A549 (cell line): Measurements from ENCODE around the gene UTF1. TPM values are rescaled to one million over a fixed set of nuclear protein-coding genes. Genes with fewer than 3 reads are reported as not detected.
"Not testable (repeated sequence)": the region's sequence is repeated elsewhere in the genome, so short reads cannot be mapped to it uniquely, and the experiment has no call there.

Experiments
- ATAC-seq, 2 experiments: fragments of 200-7000 bp in 1 of 2; fragments of >200 bp in 1 of 2; cut with Nextera tagmentation in 1 of 2; cut with Tn5 transposase in 1 of 2; 3 replicates each; pipeline versions ENCODE4 v1.8.0 to v1.9.1; 2018 to 2020; ENCODE audit warnings: mild to moderate bottlenecking in 1 of 2, moderate library complexity in 1 of 2
- CTCF ChIA-PET: fragments of 300-600 bp; sonication (Branson Sonifier 250); formaldehyde crosslinking; extraction: SDS; loops from one replicate; lab custom pipeline; 2021; ENCODE audit warnings: antibody characterized with exemption, inconsistent platforms; lab: Yijun Ruan, JAX
- POLR2A ChIA-PET: fragments of 350-600 bp; formaldehyde crosslinking; extraction: SDS; loops from one replicate; lab custom pipeline; 2021; ENCODE audit warnings: antibody characterized with exemption, inconsistent platforms; lab: Yijun Ruan, JAX
- DNase-seq, 2 experiments: peaks; one replicate each; pipeline versions ENCODE4 v3.0.0 to v3.0.0-alpha.2; 2011 to 2016; ENCODE audit warnings: low read depth in 1 of 2, low spot score in 1 of 2
- FAIRE-seq: peaks from 2 replicates; lab custom pipeline; 2011; peaks lifted over from hg19 to GRCh38; lab: Jason Lieb, UNC
- H3K27ac ChIP-seq, 2 experiments: fragments of >200 bp; sonication (Bioruptor Twin); formaldehyde crosslinking; 3 replicates each; pipeline ENCODE4 v1.5.1; 2016 to 2017
- H3K4me1 ChIP-seq: fragments of >200 bp; sonication (Bioruptor Twin); formaldehyde crosslinking; 3 replicates; pipeline ENCODE4 v1.6.1; 2016
- H3K4me2 ChIP-seq: fragments of >200 bp; sonication (Bioruptor Twin); formaldehyde crosslinking; 3 replicates; pipeline ENCODE4 v1.6.1; 2016
- H3K4me3 ChIP-seq: fragments of >200 bp; sonication (Bioruptor Twin); formaldehyde crosslinking; 3 replicates; pipeline ENCODE4 v1.5.1; 2016
- H3K9me3 ChIP-seq: fragments of >200 bp; sonication (Bioruptor Twin); formaldehyde crosslinking; 3 replicates; pipeline ENCODE4 v1.6.1; 2016
- BHLHE40 ChIP-seq: IDR thresholded peaks from 2 replicates; pipeline ENCODE4 v1.6.1; 2012; ENCODE audit warnings: low read depth, low read length, inconsistent platforms
- CBX2 ChIP-seq: fragments of 200-600 bp; sonication (generic); IDR thresholded peaks from 2 replicates; pipeline ENCODE4 v1.6.1; 2016; ENCODE audit warnings: low read depth, mild to moderate bottlenecking, borderline replicate concordance
- CBX8 ChIP-seq: fragments of 200-600 bp; sonication (generic); IDR thresholded peaks from 2 replicates; pipeline ENCODE4 v1.6.1; 2016
- EHF ChIP-seq: fragments of 250-450 bp; sonication (Bioruptor Pico); IDR thresholded peaks from 2 replicates; pipeline ENCODE4 v1.5.0; 2020; ENCODE audit warnings: mild to moderate bottlenecking
- EHMT2 ChIP-seq: fragments of 200-600 bp; sonication (generic); IDR thresholded peaks from 2 replicates; pipeline ENCODE4 v1.6.1; 2016; ENCODE audit warnings: antibody characterized with exemption, low read depth, mild to moderate bottlenecking, moderate library complexity
- FOSB ChIP-seq: fragments of 250-450 bp; sonication (Bioruptor Pico); IDR thresholded peaks from 2 replicates; pipeline ENCODE4 v1.5.0; 2020; ENCODE audit warnings: mild to moderate bottlenecking, moderate library complexity
- GATA3 ChIP-seq: IDR thresholded peaks from 2 replicates; pipeline ENCODE4 v1.6.1; 2012; ENCODE audit warnings: borderline replicate concordance
- HDAC2 ChIP-seq: fragments of 200-600 bp; sonication (generic); IDR thresholded peaks from 2 replicates; pipeline ENCODE4 v1.6.1; 2016
- HOXB13 ChIP-seq: fragments of 250-450 bp; sonication (Bioruptor Pico); IDR thresholded peaks from 2 replicates; pipeline ENCODE4 v1.5.0; 2020; ENCODE audit warnings: low read depth, mild to moderate bottlenecking, moderate library complexity
- JUN ChIP-seq, 2 experiments: fragments of >200 bp; sonication (Bioruptor Twin); formaldehyde crosslinking; IDR thresholded peaks; 2 replicates in 1 of 2; 3 replicates in 1 of 2; pipeline ENCODE4 v1.6.1; 2016 to 2017
- KDM1A ChIP-seq: fragments of 200-600 bp; sonication (generic); IDR thresholded peaks from 2 replicates; pipeline ENCODE4 v1.6.1; 2016; ENCODE audit warnings: low read depth, mild to moderate bottlenecking
- KDM5A ChIP-seq: fragments of 200-600 bp; sonication (generic); IDR thresholded peaks from 2 replicates; pipeline ENCODE4 v1.6.1; 2016; ENCODE audit warnings: antibody characterized with exemption, mild to moderate bottlenecking
- NFE2L2 ChIP-seq: fragments of 150-350 bp; conservative IDR thresholded peaks from 2 replicates; pipeline ENCODE4 v1.6.1; 2014; ENCODE audit warnings: low read length
- RARB ChIP-seq: fragments of 250-450 bp; sonication (Bioruptor Pico); IDR thresholded peaks from 2 replicates; pipeline ENCODE4 v1.8.0; 2021; ENCODE audit warnings: mild to moderate bottlenecking, moderate library complexity
- RFX5 ChIP-seq: fragments of 450-650 bp; IDR thresholded peaks from 2 replicates; pipeline ENCODE4 v1.7.1; 2014; ENCODE audit warnings: antibody characterized with exemption, mild to moderate bottlenecking, moderate library complexity
- RNF2 ChIP-seq: fragments of 200-600 bp; sonication (generic); IDR thresholded peaks from 2 replicates; pipeline ENCODE4 v1.6.1; 2016; ENCODE audit warnings: low read depth, mild to moderate bottlenecking, antibody characterized with exemption, moderate library complexity, borderline replicate concordance
- SMC3 ChIP-seq: fragments of >200 bp; sonication (Bioruptor Twin); formaldehyde crosslinking; IDR thresholded peaks from 3 replicates; pipeline ENCODE4 v1.6.1; 2018; ENCODE audit warnings: inconsistent platforms
- SREBF2 ChIP-seq: fragments of 450-650 bp; IDR thresholded peaks from 2 replicates; pipeline ENCODE4 v1.6.1; 2014; ENCODE audit warnings: mild to moderate bottlenecking, moderate library complexity
- TFCP2L1 ChIP-seq: fragments of 250-450 bp; sonication (Bioruptor Pico); IDR thresholded peaks from 2 replicates; pipeline ENCODE4 v1.5.0; 2021; ENCODE audit warnings: mild to moderate bottlenecking
- TP53 ChIP-seq: fragments of 250-450 bp; sonication (Bioruptor Pico); IDR thresholded peaks from 2 replicates; pipeline ENCODE4 v1.5.0; 2021; ENCODE audit warnings: mild to moderate bottlenecking, moderate library complexity
- ZC3H11A ChIP-seq: fragments of 450-650 bp; IDR thresholded peaks from 2 replicates; pipeline ENCODE4 v1.6.1; 2014; ENCODE audit warnings: antibody characterized with exemption, mild to moderate bottlenecking
- WGBS: methylation state at CpG from one replicate; pipeline ENCODE4 v1.1.6; 2017; ENCODE audit errors: missing lambda C conversion rate; 5-methylcytosine and 5-hydroxymethylcytosine counted together
- polyA plus RNA-seq, 4 experiments: library from polyadenylated mRNA; depleted of rRNA in 3 of 4; stranded (reverse); fragments of >200 nt; fragmentation: RNase III in 1 of 4; extraction: RNeasy Plus Mini Kit Qiagen cat#74134 plus additional on column Dnase treatment in 1 of 4; gene quantifications; 2 replicates in 3 of 4; 3 replicates in 1 of 4; pipeline ENCODE4 v1.2.3, GENCODE V29; 2011 to 2017
- TF ChIP-seq, protein P1 (sequence below): fragments of 150-350 bp; IDR thresholded peaks from 2 replicates; pipeline ENCODE4 v1.6.1; 2014; ENCODE audit warnings: low read depth, mild to moderate bottlenecking, low read length
- TF ChIP-seq, protein P2 (sequence below): fragments of 250-450 bp; sonication (Bioruptor Pico); IDR thresholded peaks from 2 replicates; pipeline ENCODE4 v1.5.0; 2020; ENCODE audit warnings: low read depth, mild to moderate bottlenecking, moderate library complexity
- TF ChIP-seq, protein P3 (sequence below): fragments of 200-600 bp; sonication (generic); IDR thresholded peaks from 2 replicates; pipeline ENCODE4 v1.6.1; 2016; ENCODE audit warnings: antibody characterized with exemption, mild to moderate bottlenecking, moderate library complexity

The UTF1 gene
- polyA plus RNA-seq, 2 of the 4 experiments (the other 2 are of a cell fraction), result not detected

GRCh38 chr10:133219782-133220181 is 10.2 kb upstream of the UTF1 start:
- Histone ChIP-seq H3K4me2 (no peak overlapping the region), H3K9me3 (no peaks in the 10 kb centered on the region), H3K4me3 (no peak overlapping the region), H3K27ac (no peak overlapping the region), H3K4me1 (no peaks in the 10 kb centered on the region)
- DNase-seq (no peak), ATAC-seq (no peak; a peak in 1 of 6 replicates), FAIRE-seq (no peak)
- WGBS, result 59% methylated on average over 17 of the region's 28 CpGs
- TF ChIP-seq ZC3H11A, result no peak
- TF ChIP-seq GATA3, result no peak
- no peak for TF ChIP-seq EHMT2
- TF ChIP-seq JUN (IDR thresholded peaks at IDR 0.05), result no peak
- TF ChIP-seq RARB (CRISPR knock-in tag), result no peak
- no peak for TF ChIP-seq NFE2L2
- no peak for TF ChIP-seq SREBF2
- TF ChIP-seq, protein P1, sequence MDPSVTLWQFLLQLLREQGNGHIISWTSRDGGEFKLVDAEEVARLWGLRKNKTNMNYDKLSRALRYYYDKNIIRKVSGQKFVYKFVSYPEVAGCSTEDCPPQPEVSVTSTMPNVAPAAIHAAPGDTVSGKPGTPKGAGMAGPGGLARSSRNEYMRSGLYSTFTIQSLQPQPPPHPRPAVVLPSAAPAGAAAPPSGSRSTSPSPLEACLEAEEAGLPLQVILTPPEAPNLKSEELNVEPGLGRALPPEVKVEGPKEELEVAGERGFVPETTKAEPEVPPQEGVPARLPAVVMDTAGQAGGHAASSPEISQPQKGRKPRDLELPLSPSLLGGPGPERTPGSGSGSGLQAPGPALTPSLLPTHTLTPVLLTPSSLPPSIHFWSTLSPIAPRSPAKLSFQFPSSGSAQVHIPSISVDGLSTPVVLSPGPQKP, result no peak
- no peak for TF ChIP-seq CBX8
- TF ChIP-seq RFX5, result no peak
- TF ChIP-seq, protein P2, sequence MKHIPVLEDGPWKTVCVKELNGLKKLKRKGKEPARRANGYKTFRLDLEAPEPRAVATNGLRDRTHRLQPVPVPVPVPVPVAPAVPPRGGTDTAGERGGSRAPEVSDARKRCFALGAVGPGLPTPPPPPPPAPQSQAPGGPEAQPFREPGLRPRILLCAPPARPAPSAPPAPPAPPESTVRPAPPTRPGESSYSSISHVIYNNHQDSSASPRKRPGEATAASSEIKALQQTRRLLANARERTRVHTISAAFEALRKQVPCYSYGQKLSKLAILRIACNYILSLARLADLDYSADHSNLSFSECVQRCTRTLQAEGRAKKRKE (CRISPR knock-in tag), result no peak
- TF ChIP-seq SMC3, result no peak
- TF ChIP-seq FOSB (CRISPR knock-in tag), result no peak
- ChIA-PET POLR2A (no interaction called here), CTCF (interaction anchor here (0.5 kb wide), 1 partner anchor 280 kb away, joined by 4 read pairs; no protein-coding TSS in a partner anchor)

DNA sequence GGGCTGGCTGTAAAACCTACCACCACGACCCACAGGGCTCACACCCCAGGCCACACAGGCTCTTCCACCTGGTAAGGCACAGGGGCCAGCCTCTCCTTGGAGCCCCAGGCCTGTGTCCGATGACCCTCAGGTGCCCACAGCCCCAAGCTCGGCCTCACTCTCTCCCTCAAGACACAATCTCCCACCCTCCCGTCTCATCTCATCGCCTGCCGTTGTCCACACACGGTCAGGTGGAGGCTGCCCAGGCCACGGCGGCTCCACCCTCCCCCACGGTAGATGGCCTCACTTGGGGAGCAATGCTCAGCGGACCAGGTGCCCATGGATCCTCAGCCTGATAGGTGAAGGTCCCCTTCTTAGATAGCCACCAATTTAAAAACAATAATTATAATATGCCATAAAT is 8.7 kb upstream of the UTF1 start:
- FAIRE-seq, result no peak
- WGBS, result 60% methylated on average over 10 of the region's 11 CpGs
- TF ChIP-seq, protein P3, sequence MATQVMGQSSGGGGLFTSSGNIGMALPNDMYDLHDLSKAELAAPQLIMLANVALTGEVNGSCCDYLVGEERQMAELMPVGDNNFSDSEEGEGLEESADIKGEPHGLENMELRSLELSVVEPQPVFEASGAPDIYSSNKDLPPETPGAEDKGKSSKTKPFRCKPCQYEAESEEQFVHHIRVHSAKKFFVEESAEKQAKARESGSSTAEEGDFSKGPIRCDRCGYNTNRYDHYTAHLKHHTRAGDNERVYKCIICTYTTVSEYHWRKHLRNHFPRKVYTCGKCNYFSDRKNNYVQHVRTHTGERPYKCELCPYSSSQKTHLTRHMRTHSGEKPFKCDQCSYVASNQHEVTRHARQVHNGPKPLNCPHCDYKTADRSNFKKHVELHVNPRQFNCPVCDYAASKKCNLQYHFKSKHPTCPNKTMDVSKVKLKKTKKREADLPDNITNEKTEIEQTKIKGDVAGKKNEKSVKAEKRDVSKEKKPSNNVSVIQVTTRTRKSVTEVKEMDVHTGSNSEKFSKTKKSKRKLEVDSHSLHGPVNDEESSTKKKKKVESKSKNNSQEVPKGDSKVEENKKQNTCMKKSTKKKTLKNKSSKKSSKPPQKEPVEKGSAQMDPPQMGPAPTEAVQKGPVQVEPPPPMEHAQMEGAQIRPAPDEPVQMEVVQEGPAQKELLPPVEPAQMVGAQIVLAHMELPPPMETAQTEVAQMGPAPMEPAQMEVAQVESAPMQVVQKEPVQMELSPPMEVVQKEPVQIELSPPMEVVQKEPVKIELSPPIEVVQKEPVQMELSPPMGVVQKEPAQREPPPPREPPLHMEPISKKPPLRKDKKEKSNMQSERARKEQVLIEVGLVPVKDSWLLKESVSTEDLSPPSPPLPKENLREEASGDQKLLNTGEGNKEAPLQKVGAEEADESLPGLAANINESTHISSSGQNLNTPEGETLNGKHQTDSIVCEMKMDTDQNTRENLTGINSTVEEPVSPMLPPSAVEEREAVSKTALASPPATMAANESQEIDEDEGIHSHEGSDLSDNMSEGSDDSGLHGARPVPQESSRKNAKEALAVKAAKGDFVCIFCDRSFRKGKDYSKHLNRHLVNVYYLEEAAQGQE, result no peak
- TF ChIP-seq RFX5 (no peak), KDM1A (no peak), SREBF2 (no peak), TP53 (CRISPR knock-in tag) (no peak), FOSB (CRISPR knock-in tag) (no peak), HOXB13 (CRISPR knock-in tag) (no peak), CBX2 (no peak), RNF2 (no peak), KDM5A (no peak), EHF (CRISPR knock-in tag) (no peak), BHLHE40 (no peak), ZC3H11A (no peak), TFCP2L1 (CRISPR knock-in tag) (no peak), EHMT2 (no peak), HDAC2 (no peak)
- TF ChIP-seq, protein P2 (CRISPR knock-in tag), result no peak
- Histone ChIP-seq H3K4me3 (no peak overlapping the region), H3K4me1 (no peaks in the 10 kb centered on the region), H3K27ac (no peak overlapping the region), H3K9me3 (no peaks in the 10 kb centered on the region), H3K4me2 (no peak overlapping the region)
- CTCF ChIA-PET, result no interaction called here
- no peak for ATAC-seq
- no peak for DNase-seq
- POLR2A ChIA-PET, result no interaction called here

DNA sequence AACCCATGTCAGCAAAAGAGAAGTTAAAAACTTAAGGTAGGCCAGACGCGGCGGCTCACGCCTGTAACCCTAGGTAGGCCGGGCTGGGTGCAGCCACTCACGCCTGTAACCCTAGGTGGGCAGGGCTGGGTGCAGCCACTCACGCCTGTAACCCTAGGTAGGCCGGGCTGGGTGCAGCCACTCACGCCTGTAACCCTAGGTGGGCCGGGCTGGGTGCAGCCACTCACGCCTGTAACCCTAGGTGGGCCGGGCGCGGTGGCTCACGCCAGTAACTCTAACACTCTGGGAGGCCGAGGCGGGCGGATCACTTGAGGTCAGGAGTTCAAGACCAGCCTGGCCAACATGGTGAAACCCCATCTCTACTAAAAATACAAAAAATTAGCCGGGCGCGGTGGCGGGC is 8.3 kb upstream of the UTF1 start:
- 76% methylated on average over 15 of the region's 22 CpGs for WGBS
- H3K4me2 ChIP-seq, POLR2A ChIA-PET, H3K4me1 ChIP-seq, DNase-seq, FAIRE-seq, H3K27ac ChIP-seq, H3K9me3 ChIP-seq, ATAC-seq, H3K4me3 ChIP-seq, CTCF ChIA-PET: not testable (repeated sequence)
